ENCODE results near the gene ZZZ3. TPM values are rescaled to one million over a fixed set of nuclear protein-coding genes. Genes with fewer than 3 reads are reported as not detected.

Gene ZZZ3
- polyA plus RNA-seq, 6 donors from 2014 or later = 24.2 to 49.7 (median 36.8) TPM

Other genes with a start within 250 kb of the ZZZ3 start
- 10 to 100 TPM; 31.1 to 43.1 (median 37.6) TPM for gene USP33, start 77.2 kb upstream of the ZZZ3 start, polyA plus RNA-seq (ENCODE audit: low read depth in 6 of 6)
- gene MIGA1, start 97.0 kb upstream of the ZZZ3 start, polyA plus RNA-seq (ENCODE audit: low read depth in 6 of 6) = 10 to 100 TPM in 5 of 6 donors, 1 to 10 TPM in 1; 7.4 to 15.3 (median 13.0) TPM
- 1 to 10 TPM; 1.3 to 3.7 (median 2.2) TPM for gene NEXN, start 206.0 kb upstream of the ZZZ3 start, polyA plus RNA-seq (ENCODE audit: low read depth in 6 of 6)

Measured in naive B cell (primary cell).